IMR-90 (cell line): Measurements from ENCODE around the gene LDLRAD4. TPM values are rescaled to one million over a fixed set of nuclear protein-coding genes. Genes with fewer than 3 reads are reported as not detected.

Experiments used
- ATAC-seq: fragments of 200-7000 bp; cut with Tn5 transposase; 2 replicates; pipeline ENCODE4 v1.9.1; 2020; ENCODE audit warnings: low read depth, mild to moderate bottlenecking, moderate library complexity
- BruUV-seq: library from RNA; stranded (reverse); fragments of 400-500 nt; replicated peaks from 2 replicates; lab custom pipeline; 2021; lab: Mats Ljungman, UMichigan
- CTCF ChIA-PET: fragments of 300-600 bp; formaldehyde crosslinking; extraction: SDS; loops from one replicate; lab custom pipeline; 2021; ENCODE audit warnings: antibody characterized with exemption; lab: Yijun Ruan, JAX
- POLR2A ChIA-PET: fragments of 300-600 bp; sonication (Branson Sonifier 250); formaldehyde crosslinking; loops from one replicate; lab custom pipeline; 2022; ENCODE audit warnings: antibody characterized with exemption; ENCODE audit not compliant: unreplicated experiment; lab: Charles Lee
- DNase-seq: peaks from one replicate; pipeline ENCODE4 v3.0.0; 2013
- H2AFZ ChIP-seq: replicated peaks from 2 replicates; pipeline ENCODE3; 2013; ENCODE audit warnings: low read length, mild to moderate bottlenecking; ENCODE audit not compliant: poor library complexity
- H2AK5ac ChIP-seq: 2 replicates; pipeline ENCODE4 v1.6.1; 2013; ENCODE audit warnings: low read depth, low read length, inconsistent platforms
- H2AK9ac ChIP-seq: replicated peaks from 2 replicates; pipeline ENCODE3; 2013; ENCODE audit warnings: mild to moderate bottlenecking, low read depth, low read length, moderate library complexity; ENCODE audit not compliant: poor library complexity
- H2BK120ac ChIP-seq: 2 replicates; pipeline ENCODE4 v1.6.1; 2013; ENCODE audit warnings: low read depth, low read length, inconsistent platforms
- H2BK15ac ChIP-seq: 3 replicates; pipeline ENCODE4 v1.6.1; 2013; ENCODE audit warnings: low read depth, low read length, inconsistent platforms
- H2BK20ac ChIP-seq: 2 replicates; pipeline ENCODE4 v1.6.1; 2013; ENCODE audit warnings: low read depth, mild to moderate bottlenecking, inconsistent platforms, low read length, moderate library complexity
- H2BK5ac ChIP-seq: 2 replicates; pipeline ENCODE4 v1.6.1; 2013; ENCODE audit warnings: mild to moderate bottlenecking, low read depth, low read length, inconsistent platforms; ENCODE audit not compliant: poor library complexity, severe bottlenecking
- H3K14ac ChIP-seq: replicated peaks from 2 replicates; pipeline ENCODE4 v1.6.1; 2013; ENCODE audit warnings: low read depth, low read length, inconsistent platforms
- H3K18ac ChIP-seq: 2 replicates; pipeline ENCODE4 v1.6.1; 2013; ENCODE audit warnings: low read depth, low read length, control low read depth
- H3K23ac ChIP-seq: 2 replicates; pipeline ENCODE4 v1.6.1; 2013; ENCODE audit warnings: low read depth, low read length, inconsistent platforms
- H3K27ac ChIP-seq: 2 replicates; pipeline ENCODE4 v1.5.1; 2013; ENCODE audit warnings: mild to moderate bottlenecking, control low read depth, low read length; ENCODE audit not compliant: insufficient read depth
- H3K27me3 ChIP-seq: 2 replicates; pipeline ENCODE4 v1.6.1; 2013; ENCODE audit warnings: low read length; ENCODE audit not compliant: control insufficient read depth, insufficient read depth
- H3K36me3 ChIP-seq: 2 replicates; pipeline ENCODE4 v1.6.1; 2013; ENCODE audit warnings: low read length, mixed read lengths; ENCODE audit not compliant: control insufficient read depth, insufficient read depth
- H3K4ac ChIP-seq: 2 replicates; pipeline ENCODE4 v1.6.1; 2013; ENCODE audit warnings: low read depth, low read length, inconsistent platforms
- H3K4me1 ChIP-seq: 2 replicates; pipeline ENCODE4 v1.6.1; 2013; ENCODE audit warnings: low read length, mixed read lengths; ENCODE audit not compliant: control insufficient read depth, insufficient read depth
- H3K4me2 ChIP-seq: 2 replicates; pipeline ENCODE4 v1.6.1; 2013; ENCODE audit warnings: low read depth, mild to moderate bottlenecking, control low read depth, low read length, moderate library complexity
- H3K4me3 ChIP-seq: 2 replicates; pipeline ENCODE4 v1.5.1; 2013; ENCODE audit warnings: low read depth, mild to moderate bottlenecking, control low read depth, low read length, moderate library complexity; ENCODE audit not compliant: insufficient read depth
- H3K56ac ChIP-seq: 2 replicates; pipeline ENCODE4 v1.6.1; 2013; ENCODE audit warnings: low read length, inconsistent platforms; ENCODE audit not compliant: insufficient read depth; ENCODE audit errors: extremely low read depth
- H3K79me1 ChIP-seq, 2 experiments: 2 replicates each; pipeline ENCODE4 v1.6.1; 2013; ENCODE audit warnings: low read length in 2 of 2, inconsistent platforms in 1 of 2, low read depth in 1 of 2
- H3K9ac ChIP-seq: 2 replicates; pipeline ENCODE4 v1.6.1; 2013; ENCODE audit warnings: low read depth, low read length, control low read depth
- H3K9me1 ChIP-seq: 2 replicates; pipeline ENCODE4 v1.6.1; 2013; ENCODE audit warnings: low read length, inconsistent platforms; ENCODE audit not compliant: insufficient read depth
- H3K9me3 ChIP-seq: 2 replicates; pipeline ENCODE4 v1.6.1; 2013; ENCODE audit warnings: low read length; ENCODE audit not compliant: control insufficient read depth, insufficient read depth
- H4K20me1 ChIP-seq: 2 replicates; pipeline ENCODE4 v1.6.1; 2013; ENCODE audit warnings: low read length, inconsistent platforms; ENCODE audit not compliant: insufficient read depth
- H4K5ac ChIP-seq: 2 replicates; pipeline ENCODE4 v1.6.1; 2013; ENCODE audit warnings: mild to moderate bottlenecking, low read depth, low read length, control low read depth
- H4K8ac ChIP-seq, 2 experiments: 2 replicates each; pipeline ENCODE4 v1.6.1; 2013; ENCODE audit warnings: low read depth in 2 of 2, low read length in 2 of 2, control low read depth in 1 of 2, inconsistent platforms in 1 of 2
- H4K91ac ChIP-seq: 2 replicates; pipeline ENCODE4 v1.6.1; 2013; ENCODE audit warnings: low read depth, low read length, inconsistent platforms; ENCODE audit not compliant: insufficient read depth
- CHD1 ChIP-seq: IDR thresholded peaks from 2 replicates; pipeline ENCODE4 v1.6.1; 2012; ENCODE audit warnings: low read depth, low read length, improper control_type of control experiment
- WGBS, 2 experiments: methylation state at CpG; one replicate each; pipeline versions ENCODE4 v1.1.5 to v1.1.7; 2013; ENCODE audit warnings: missing lambda C conversion rate in 2 of 2; ENCODE audit not compliant: insufficient read length in 1 of 2; ENCODE audit errors: extremely low coverage in 2 of 2; 5-methylcytosine and 5-hydroxymethylcytosine counted together
- dilution Hi-C: fragments of 300-500 bp; cut with HindIII; formaldehyde crosslinking; loops from one replicate; pipeline ENCODE4 v1.14.3; 2018; ENCODE audit warnings: low sequenced_read_pairs; ENCODE audit not compliant: unreplicated experiment
- in situ Hi-C: fragments of 300-500 bp; cut with MboI; formaldehyde crosslinking; loops from 3 replicates; pipeline ENCODE4 v1.14.3; 2019; ENCODE audit warnings: low sequenced_read_pairs, inconsistent platforms, mixed read lengths
- intact Hi-C: fragments of 100-400 bp; cut with micrococcal nuclease; formaldehyde crosslinking; loops from 2 replicates; pipeline ENCODE4 v1.10.0; 2022
- polyA plus RNA-seq, 3 experiments: library from polyadenylated mRNA; depleted of rRNA; stranded (reverse); fragments of >200 nt; gene quantifications; 2 replicates each; pipeline ENCODE4 v1.2.3, GENCODE V29; 2012; ENCODE audit warnings: low replicate concordance in 1 of 3
- total RNA-seq: library from RNA; depleted of rRNA; stranded (reverse); fragments of >200 nt; gene quantifications from 2 replicates; pipeline ENCODE4 v1.2.3, GENCODE V29; 2012
- TF ChIP-seq, protein P1 (sequence below): fragments of 150-350 bp; IDR thresholded peaks from 2 replicates; pipeline ENCODE4 v1.6.1; 2017; ENCODE audit warnings: mild to moderate bottlenecking, antibody characterized with exemption, low read length, low read depth

The LDLRAD4 gene
- total and polyA plus RNA-seq, 2 of the 4 experiments (the other 2 are of a cell fraction), result not detected

DNA sequence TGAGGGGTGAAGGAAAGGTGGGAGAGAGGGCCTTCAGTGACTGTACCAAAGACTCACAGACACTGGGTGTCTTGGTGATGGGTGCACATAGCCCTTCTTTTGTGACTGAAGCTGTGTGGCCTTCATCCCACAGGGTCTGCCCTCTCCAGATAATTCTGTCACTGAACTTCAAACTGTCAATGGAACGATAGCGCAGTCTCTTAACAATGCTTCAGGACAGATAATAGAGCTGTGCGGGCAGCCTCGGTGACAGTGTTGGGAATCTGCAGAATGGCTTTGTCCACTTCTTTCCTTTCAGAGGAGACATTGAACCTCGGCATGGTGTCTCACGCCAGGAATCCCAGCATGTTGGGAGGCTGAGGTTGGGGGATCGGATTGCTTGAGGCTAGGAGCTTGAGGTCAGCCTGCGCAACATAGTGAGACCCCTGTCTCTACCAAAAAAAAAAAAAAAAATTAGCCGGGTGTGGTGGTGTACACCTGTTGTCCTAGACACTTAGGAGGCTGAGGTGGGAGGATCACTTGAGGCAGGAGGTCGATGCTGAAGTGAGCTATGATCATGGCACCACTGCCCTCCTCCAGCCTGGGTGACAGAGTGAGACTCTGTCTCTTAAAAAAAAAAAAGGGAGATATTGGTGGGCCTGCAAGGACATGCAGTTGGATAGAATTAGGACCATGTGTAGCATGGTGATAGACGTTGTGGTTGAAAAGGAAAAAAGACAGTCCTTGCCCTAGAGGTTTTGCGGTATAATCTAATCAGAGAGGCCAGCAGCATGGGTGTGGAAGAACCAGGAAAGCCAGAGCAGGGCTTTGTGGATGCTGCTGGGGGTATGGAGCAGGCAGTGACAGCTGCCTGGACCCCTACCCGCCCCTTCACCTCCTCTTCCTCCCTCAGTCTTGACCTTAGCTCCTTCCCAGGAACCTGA is 91.4 kb downstream of the LDLRAD4 start:
- ATAC-seq (no peak), DNase-seq (no peak)
- no peak overlapping the region for H3K4ac ChIP-seq
- H2BK15ac ChIP-seq, result no peak overlapping the region
- no peaks in the 10 kb centered on the region for H3K9me1 ChIP-seq
- no peak overlapping the region for H4K5ac ChIP-seq
- no peak overlapping the region for H2BK20ac ChIP-seq
- no peaks in the 10 kb centered on the region for H3K9me3 ChIP-seq
- dilution Hi-C loops, result no loop called here
- no peak overlapping the region for H3K23ac ChIP-seq
- BruUV-seq, result no TSS peak
- no peak overlapping the region for H2AK9ac ChIP-seq
- no peak overlapping the region for H3K4me3 ChIP-seq
- H3K4me1 ChIP-seq, result no peaks in the 10 kb centered on the region
- ChIA-PET POLR2A (interaction anchor here (0.6 kb wide), 1 partner anchor 12 kb away, joined by 8 read pairs; no protein-coding TSS in a partner anchor), CTCF (no interaction called here)
- H4K91ac ChIP-seq, result no peak overlapping the region
- no peak overlapping the region for H2BK5ac ChIP-seq
- H3K9ac ChIP-seq, result no peak overlapping the region
- no peak overlapping the region for H2AFZ ChIP-seq
- H3K18ac ChIP-seq, result no peak overlapping the region
- TF ChIP-seq, protein P1, sequence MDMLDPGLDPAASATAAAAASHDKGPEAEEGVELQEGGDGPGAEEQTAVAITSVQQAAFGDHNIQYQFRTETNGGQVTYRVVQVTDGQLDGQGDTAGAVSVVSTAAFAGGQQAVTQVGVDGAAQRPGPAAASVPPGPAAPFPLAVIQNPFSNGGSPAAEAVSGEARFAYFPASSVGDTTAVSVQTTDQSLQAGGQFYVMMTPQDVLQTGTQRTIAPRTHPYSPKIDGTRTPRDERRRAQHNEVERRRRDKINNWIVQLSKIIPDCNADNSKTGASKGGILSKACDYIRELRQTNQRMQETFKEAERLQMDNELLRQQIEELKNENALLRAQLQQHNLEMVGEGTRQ, result no peak
- TF ChIP-seq CHD1, result no peak
- intact Hi-C loops, result no loop called here
- in situ Hi-C loops, result no loop called here
- no peaks in the 10 kb centered on the region for H3K36me3 ChIP-seq
- H3K27me3 ChIP-seq, result no peaks in the 10 kb centered on the region
- H3K14ac ChIP-seq, result no peak overlapping the region
- no peak overlapping the region for H3K27ac ChIP-seq
- H4K20me1 ChIP-seq, result no peaks in the 10 kb centered on the region
- no peak overlapping the region for H2BK120ac ChIP-seq
- no peak overlapping the region for H3K56ac ChIP-seq
- H3K79me1 ChIP-seq, result no peaks in the 10 kb centered on the region
- no peak overlapping the region for H4K8ac ChIP-seq
- no peak overlapping the region for H2AK5ac ChIP-seq
- 77% methylated on average over 6 of the region's 13 CpGs; no CpG with 5 or more reads in 1 of the 2 experiments for WGBS, 2 experiments
- no peak overlapping the region for H3K4me2 ChIP-seq
